Tibial nerve (tissue), 4 donors: Measurements from ENCODE around the gene FNDC3B.

Source experiments
- EP300 ChIP-seq, 2 donors: sonication (generic); formaldehyde crosslinking; IDR thresholded peaks; one replicate each; pipeline ENCODE4 v1.6.1; 2017; ENCODE audit warnings: antibody characterized with exemption in 2 of 2, mild to moderate bottlenecking in 1 of 2
- POLR2A ChIP-seq, 2 donors: fragments of 450-650 bp; IDR thresholded peaks; one replicate each; pipeline ENCODE4 v1.6.1; 2017; ENCODE audit warnings: antibody characterized with exemption in 2 of 2, mild to moderate bottlenecking in 2 of 2, moderate library complexity in 2 of 2
- TF ChIP-seq, protein P1 (sequence below), 5 experiments: fragments of 200-600 bp in 3 of 5; fragments of 450-650 bp in 2 of 5; sonication (generic) in 3 of 5; IDR thresholded peaks; one replicate each; pipeline ENCODE4 v1.5.1; 2016 to 2019; ENCODE audit warnings: antibody characterized with exemption in 5 of 5, mild to moderate bottlenecking in 3 of 5, moderate library complexity in 2 of 5

DNA sequence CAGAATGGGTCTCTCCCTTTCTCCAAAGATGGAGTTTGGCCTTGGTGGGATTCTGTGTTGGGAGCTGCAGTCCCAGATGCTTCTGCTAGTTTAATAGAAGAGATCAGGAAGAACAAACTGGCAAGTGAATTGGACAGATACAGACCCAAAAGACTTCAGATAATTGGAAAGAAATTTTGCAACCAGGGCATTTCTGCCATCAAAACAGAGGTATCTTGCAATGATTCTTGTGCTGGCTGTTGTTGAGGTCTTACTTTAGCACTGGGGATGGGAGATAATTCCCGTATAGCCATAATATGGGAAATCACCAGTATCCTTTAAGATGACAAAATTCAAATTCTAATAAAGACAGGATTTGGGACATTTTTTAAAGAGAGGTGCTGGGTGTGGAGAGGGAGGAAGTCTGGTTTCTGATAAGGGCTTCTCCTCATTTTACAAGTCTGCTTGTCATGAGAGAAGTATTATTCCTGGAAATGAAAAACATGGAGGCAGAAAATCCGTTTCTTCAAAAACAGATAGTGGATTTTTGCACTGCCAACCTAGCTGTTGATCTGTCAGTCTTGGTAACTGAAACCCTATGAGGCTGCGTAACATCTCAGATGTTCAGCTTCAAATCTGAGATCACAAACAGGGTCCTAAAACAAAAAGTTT, 40.1 kb downstream of the FNDC3B start:
- TF ChIP-seq, protein P1, sequence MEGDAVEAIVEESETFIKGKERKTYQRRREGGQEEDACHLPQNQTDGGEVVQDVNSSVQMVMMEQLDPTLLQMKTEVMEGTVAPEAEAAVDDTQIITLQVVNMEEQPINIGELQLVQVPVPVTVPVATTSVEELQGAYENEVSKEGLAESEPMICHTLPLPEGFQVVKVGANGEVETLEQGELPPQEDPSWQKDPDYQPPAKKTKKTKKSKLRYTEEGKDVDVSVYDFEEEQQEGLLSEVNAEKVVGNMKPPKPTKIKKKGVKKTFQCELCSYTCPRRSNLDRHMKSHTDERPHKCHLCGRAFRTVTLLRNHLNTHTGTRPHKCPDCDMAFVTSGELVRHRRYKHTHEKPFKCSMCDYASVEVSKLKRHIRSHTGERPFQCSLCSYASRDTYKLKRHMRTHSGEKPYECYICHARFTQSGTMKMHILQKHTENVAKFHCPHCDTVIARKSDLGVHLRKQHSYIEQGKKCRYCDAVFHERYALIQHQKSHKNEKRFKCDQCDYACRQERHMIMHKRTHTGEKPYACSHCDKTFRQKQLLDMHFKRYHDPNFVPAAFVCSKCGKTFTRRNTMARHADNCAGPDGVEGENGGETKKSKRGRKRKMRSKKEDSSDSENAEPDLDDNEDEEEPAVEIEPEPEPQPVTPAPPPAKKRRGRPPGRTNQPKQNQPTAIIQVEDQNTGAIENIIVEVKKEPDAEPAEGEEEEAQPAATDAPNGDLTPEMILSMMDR (IDR thresholded peaks at IDR 0.05) = no peak
- TF ChIP-seq POLR2A (IDR thresholded peaks at IDR 0.05) (no peak), EP300 (IDR thresholded peaks at IDR 0.05) (no peak)
